Superior temporal gyrus (tissue), 1 donor: ENCODE measurements around the gene PSMD9.
"Not testable (repeated sequence)": the region's sequence is repeated elsewhere in the genome, so short reads cannot be mapped to it uniquely, and the experiment has no call there.

Source experiments
- DNase-seq: peaks from one replicate; pipeline ENCODE4 v3.0.0-alpha.2; 2016; ENCODE audit errors: extremely low spot score

PSMD9 gene

GRCh38 chr12:121921066-121921465 is 32.5 kb downstream of the PSMD9 start:
- no peak for DNase-seq

DNA sequence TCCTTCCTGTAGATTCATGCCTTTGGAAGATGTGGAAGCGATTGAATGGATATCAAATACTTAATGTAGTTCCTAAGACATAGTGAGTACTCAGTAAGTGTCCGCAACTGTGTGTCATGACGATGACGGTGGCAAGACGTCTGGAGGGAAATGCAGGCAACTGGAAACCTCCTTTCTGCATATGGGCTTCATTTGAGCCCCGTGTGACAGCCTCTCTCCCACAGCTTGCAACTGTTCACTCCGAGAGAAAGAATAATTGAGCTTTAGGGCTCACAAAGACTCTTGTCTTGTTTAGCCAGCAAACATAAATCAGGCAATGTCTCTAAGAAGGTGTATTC is 36.7 kb downstream of the PSMD9 start:
- DNase-seq: peak; percentile 16

- no peak for DNase-seq
These were observed 38.5 kb downstream of the PSMD9 start for GRCh38 chr12:121926874-121927706.

GRCh38 chr12:121927813-121928212 is 39.2 kb downstream of the PSMD9 start:
- DNase-seq: no peak

DNA sequence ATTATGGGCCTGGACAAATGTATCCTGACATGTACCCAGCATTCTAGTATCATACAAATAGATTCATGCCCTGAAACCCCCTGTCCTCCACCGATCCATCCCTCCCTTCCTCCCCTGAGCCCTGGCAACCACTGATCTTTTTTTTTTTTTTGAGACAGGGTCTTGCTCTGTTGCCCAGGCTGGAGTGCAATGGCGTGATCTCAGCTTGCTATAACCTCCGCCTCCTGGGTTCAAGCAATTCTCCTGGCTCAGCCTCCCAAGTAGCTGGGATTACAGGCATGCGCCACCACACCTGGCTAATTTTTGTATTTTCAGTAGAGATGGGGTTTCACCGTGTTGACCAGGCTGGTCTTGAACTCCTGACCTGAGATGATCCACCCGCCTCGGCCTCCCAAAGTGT is 41.0 kb downstream of the PSMD9 start:
- not testable (repeated sequence) for DNase-seq

DNA sequence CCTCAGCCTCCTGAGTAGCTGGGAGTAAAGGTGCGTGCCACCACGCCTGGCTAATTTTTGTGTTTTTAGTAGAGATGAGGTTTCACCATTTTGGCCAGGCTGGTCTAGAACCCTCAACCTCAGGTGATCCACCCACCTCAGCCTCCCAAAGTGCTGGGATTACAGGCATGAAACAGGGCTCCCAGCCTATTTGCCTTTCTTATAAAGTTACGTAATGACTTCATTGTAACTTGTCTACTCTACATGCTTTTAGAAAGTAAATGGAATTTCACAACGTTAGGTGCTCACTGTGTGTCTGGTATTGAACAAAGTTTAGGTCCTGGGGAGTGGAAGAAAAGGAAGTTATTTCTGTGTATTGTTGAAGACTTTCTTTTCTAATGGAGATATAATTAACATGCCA is 42.3 kb downstream of the PSMD9 start:
- no peak for DNase-seq

- DNase-seq: no peak
These were observed 43.6 kb downstream of the PSMD9 start for GRCh38 chr12:121932176-121932536.

DNA sequence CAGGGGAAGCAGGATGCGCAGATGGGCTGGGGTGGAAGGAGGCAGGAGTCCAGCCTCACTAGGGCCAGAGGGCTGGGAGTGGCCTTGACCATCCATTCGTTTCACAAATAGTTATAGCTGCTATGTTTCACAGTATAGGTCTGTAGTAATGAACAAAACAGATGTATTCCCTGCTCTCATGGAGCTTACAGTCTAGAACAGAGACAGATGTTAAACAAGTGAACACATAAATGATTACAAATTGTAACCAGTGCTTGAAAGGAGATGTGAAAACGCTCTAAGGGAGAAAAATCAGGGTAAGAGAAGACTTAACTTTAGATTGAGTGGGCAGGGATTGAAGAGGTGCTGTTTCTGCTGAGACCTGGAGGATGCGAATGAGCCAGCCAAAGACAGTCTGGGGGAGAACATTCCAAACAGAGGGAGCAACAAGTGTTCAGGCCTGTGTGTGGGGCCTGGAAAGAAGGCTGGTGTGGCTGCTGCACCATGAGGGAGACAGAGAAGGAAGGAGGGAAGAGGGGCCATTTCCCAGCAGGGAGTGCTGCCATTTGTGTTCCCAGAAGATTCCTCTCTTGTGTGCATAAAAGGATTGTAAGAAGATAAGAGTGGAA is 44.4 kb downstream of the PSMD9 start:
- no peak for DNase-seq

DNA sequence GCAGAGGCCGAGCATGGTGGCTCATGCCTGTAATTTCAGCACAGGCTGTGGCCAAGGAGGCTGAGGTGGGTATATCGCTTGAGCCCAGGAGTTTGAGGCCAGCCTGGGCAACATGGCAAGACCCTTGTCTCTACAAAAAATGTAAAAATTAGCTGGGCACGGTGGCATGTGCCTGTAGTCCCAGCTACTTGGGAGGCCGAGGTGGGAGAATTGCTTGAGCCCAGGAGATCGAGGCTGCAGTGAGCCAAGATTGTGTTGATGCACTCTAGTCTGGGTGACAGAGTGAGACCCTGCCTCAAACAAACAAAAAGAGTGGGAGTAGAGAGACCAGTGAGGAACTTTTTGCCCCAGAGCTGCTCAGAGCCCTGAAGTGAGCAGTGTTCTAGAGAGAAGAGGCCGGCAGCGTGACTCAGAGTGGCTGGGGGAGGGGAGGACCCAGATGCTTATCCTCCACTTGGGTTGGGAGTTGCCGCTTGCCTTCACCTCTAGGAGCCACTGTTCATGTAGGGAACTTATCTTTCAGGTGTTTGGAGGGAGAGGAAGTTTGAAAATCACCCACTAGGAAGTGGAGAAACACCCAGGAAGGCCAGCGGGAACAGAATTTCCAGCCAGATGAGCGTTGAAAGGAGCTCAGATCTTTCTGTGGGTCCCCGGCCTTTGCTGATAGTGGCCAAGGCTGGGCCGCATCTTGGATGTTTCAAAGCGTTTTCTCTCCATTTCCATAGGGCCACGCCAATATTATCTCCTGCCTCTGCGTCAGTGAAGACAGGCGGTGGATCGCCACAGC is 45.1 kb downstream of the PSMD9 start:
- DNase-seq: no peak

GRCh38 chr12:121934309-121934664 is 45.7 kb downstream of the PSMD9 start:
- no peak for DNase-seq

- no peak for DNase-seq
These were observed 49.1 kb downstream of the PSMD9 start for GRCh38 chr12:121937654-121938053.

- no peak for DNase-seq
These were observed 50.6 kb downstream of the PSMD9 start for GRCh38 chr12:121939186-121939585.

- no peak for DNase-seq
These were observed 51.6 kb downstream of the PSMD9 start for GRCh38 chr12:121939992-121940766.

- no peak for DNase-seq
These were observed 53.6 kb downstream of the PSMD9 start for GRCh38 chr12:121942145-121942718.

- DNase-seq: no peak
These were observed 55.3 kb downstream of the PSMD9 start for GRCh38 chr12:121943926-121944325.

DNA sequence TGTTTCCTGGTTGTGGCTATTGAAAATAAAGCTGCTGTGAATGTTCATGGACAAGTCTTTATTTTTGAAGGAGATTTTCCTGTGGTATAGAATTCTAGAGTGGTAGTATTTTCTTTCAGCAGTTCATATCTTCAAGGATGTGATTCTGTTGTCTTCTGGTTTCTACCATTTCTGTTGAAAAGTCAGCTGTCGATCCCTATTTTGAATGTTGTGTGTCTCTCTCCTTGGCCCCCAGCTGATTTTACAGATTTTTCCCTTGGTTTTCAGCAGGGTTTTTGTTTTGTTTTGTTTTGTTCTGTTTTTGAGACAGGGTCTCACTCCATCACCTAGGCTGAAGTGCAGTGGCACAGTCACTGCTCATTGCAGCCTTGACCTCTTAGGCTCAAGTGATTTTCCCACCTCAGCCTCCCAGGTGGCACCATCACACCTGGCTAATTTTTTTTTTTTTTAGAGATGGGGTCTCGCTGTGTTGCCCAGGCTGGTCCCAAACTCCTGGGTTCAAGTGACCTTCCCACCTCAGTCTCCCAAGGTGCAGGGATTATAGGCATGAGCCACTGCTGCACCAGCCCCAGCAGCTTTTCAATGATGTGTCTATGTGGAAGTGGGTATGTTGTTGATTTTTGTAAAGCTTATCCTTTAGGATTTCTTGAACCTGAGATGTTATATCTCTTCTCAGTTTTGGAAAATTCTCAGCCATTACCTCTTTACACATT is 57.9 kb downstream of the PSMD9 start:
- no peak for DNase-seq

DNA sequence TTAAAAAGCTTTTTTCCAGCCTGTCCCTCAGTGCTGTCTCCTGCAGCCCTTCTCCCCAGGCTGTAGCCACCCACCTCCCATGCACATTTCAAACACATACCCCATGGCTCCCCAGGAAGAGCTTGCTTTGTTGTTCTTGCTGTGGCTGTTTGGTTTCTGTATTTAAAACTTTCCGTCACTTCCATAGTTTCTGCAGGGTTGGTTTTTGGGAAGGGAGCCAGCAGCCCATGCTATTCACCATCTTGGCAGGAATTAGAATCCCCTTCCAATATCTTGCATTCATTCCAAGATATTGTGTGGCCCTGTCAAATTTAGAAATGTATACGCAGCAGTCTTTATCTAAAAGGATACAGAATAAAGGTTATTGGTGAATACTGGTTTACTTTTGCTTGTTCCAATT is 59.4 kb downstream of the PSMD9 start:
- no peak for DNase-seq

GRCh38 chr12:121949648-121950397 is 61.2 kb downstream of the PSMD9 start:
- DNase-seq: no peak

GRCh38 chr12:121953117-121953692 is 64.6 kb downstream of the PSMD9 start:
- DNase-seq: no peak

DNA sequence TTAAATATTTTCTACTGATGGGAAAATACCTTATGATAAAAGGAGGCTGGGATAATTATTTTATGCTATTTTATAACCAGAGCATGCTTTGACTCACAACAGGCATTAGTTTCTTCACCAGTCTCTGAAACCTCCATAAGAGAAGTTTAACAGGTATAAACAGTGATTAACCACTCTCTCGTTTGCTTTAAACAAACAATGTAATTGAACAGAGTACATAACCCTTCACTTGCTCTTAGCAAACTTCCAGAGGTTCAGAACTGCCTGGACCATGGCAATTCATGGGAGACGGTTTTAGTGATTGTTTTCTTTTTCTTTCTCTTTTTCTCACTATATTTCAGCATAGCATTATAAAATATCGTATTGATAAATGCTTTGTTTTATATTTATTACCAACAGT is 65.1 kb downstream of the PSMD9 start:
- no peak for DNase-seq
